Esophagus (tissue), 2 donors: ENCODE measurements around the gene ECEL1. TPM values are rescaled to one million over a fixed set of nuclear protein-coding genes. Genes with fewer than 3 reads are reported as not detected.
"Not testable (repeated sequence)": the region's sequence is repeated elsewhere in the genome, so short reads cannot be mapped to it uniquely, and the experiment has no call there.

Experiments
- H3K27ac ChIP-seq, 2 donors: one replicate each; pipeline ENCODE4 v1.5.1; 2013; ENCODE audit warnings: low read depth in 2 of 2, mild to moderate bottlenecking in 2 of 2, inconsistent platforms in 1 of 2, low read length in 1 of 2, moderate library complexity in 1 of 2
- H3K27me3 ChIP-seq, 2 donors: one replicate each; pipeline ENCODE4 v1.6.1; 2013; ENCODE audit warnings: low read length in 2 of 2, control low read depth in 1 of 2, mild to moderate bottlenecking in 1 of 2; ENCODE audit not compliant: insufficient read depth in 2 of 2, control insufficient read depth in 1 of 2
- H3K36me3 ChIP-seq, 2 donors: one replicate each; pipeline ENCODE4 v1.6.1; 2013; ENCODE audit warnings: low read length in 1 of 2; ENCODE audit not compliant: control insufficient read depth in 2 of 2, insufficient read depth in 2 of 2
- H3K4me1 ChIP-seq, 2 donors: one replicate each; pipeline ENCODE4 v1.6.1; 2013; ENCODE audit warnings: low read length in 1 of 2; ENCODE audit not compliant: control insufficient read depth in 2 of 2, insufficient read depth in 2 of 2
- H3K4me3 ChIP-seq, 2 donors: one replicate each; pipeline ENCODE4 v1.5.1; 2013; ENCODE audit warnings: low read length in 2 of 2, mild to moderate bottlenecking in 2 of 2, low read depth in 1 of 2, moderate library complexity in 1 of 2
- H3K9me3 ChIP-seq, 2 donors: one replicate each; pipeline ENCODE4 v1.6.1; 2013; ENCODE audit warnings: mild to moderate bottlenecking in 2 of 2, low read depth in 1 of 2, low read length in 1 of 2, moderate library complexity in 1 of 2; ENCODE audit not compliant: control insufficient read depth in 2 of 2, insufficient read depth in 1 of 2
- WGBS, 2 donors: extraction: QIAGEN DNeasy Blood & Tissue Kit; methylation state at CpG; one replicate each; pipeline ENCODE4 v1.1.7; 2013; 5-methylcytosine and 5-hydroxymethylcytosine counted together
- polyA plus RNA-seq, 2 donors: library from polyadenylated mRNA; stranded (reverse); fragments of 200-250 nt; gene quantifications; one replicate each; pipeline ENCODE4 v1.2.3, GENCODE V29; 2013
- donor health status: healthy with polysubstance abuse.
- donor health status: Bipolar disorder and iron deficiency.

ECEL1 gene
- polyA plus RNA-seq, 2 donors: 0.31 TPM; not detected in 1

GRCh38 chr2:232456296-232457120, 31.1 kb downstream of the ECEL1 start:
- WGBS, 2 donors: 90% methylated on average over 27 of the region's 27 CpGs
- no peak overlapping the region for H3K4me3 ChIP-seq
- H3K27me3 ChIP-seq: no peaks in the 10 kb centered on the region
- H3K27ac ChIP-seq: no peak overlapping the region
- H3K36me3 ChIP-seq: no peaks in the 10 kb centered on the region
- no peaks in the 10 kb centered on the region for H3K4me1 ChIP-seq
- H3K9me3 ChIP-seq: no peaks in the 10 kb centered on the region

GRCh38 chr2:232455426-232456255, 32.0 kb downstream of the ECEL1 start, which contains the start of gene ALPI:
TSS of gene ALPI (plus strand) at chr2:232456153. CDS start at chr2:232456200, 47 bp downstream.
- Histone ChIP-seq H3K9me3 (no peaks in the 10 kb centered on the region), H3K4me1 (no peaks in the 10 kb centered on the region), H3K27me3 (no peaks in the 10 kb centered on the region), H3K4me3 (no peak within 1 kb of the TSS), H3K36me3 (no peaks in the 10 kb centered on the region), H3K27ac (no peak within 1 kb of the TSS)
- 78 to 83% methylated on average over 12 to 14 of the region's 14 CpGs for WGBS, 2 donors

GRCh38 chr2:232454630-232455029, 33.0 kb downstream of the ECEL1 start:
- Histone ChIP-seq H3K36me3 (no peaks in the 10 kb centered on the region), H3K4me3 (no peak overlapping the region), H3K27ac (no peak overlapping the region), H3K27me3 (no peaks in the 10 kb centered on the region), H3K9me3 (no peaks in the 10 kb centered on the region), H3K4me1 (no peaks in the 10 kb centered on the region)
- WGBS, 2 donors: 79 to 85% methylated on average over 9 of the region's 9 CpGs

- WGBS, 2 donors: 86 to 88% methylated on average over 3 of the region's 3 CpGs
- not testable (repeated sequence) for H3K9me3 ChIP-seq, H3K27ac ChIP-seq
These were observed 36.0 kb downstream of the ECEL1 start for GRCh38 chr2:232451645-232452044.

GRCh38 chr2:232449964-232450363, 37.7 kb downstream of the ECEL1 start:
- Histone ChIP-seq H3K4me1 (no peaks in the 10 kb centered on the region), H3K4me3 (no peak overlapping the region), H3K9me3 (no peaks in the 10 kb centered on the region), H3K36me3 (no peaks in the 10 kb centered on the region), H3K27ac (no peak overlapping the region), H3K27me3 (no peaks in the 10 kb centered on the region)
- 72 to 74% methylated on average over 12 of the region's 12 CpGs for WGBS, 2 donors

More at GRCh38 chr2:232451645-232452044, 36.0 kb downstream of the ECEL1 start:
- H3K4me1 ChIP-seq, H3K4me3 ChIP-seq, H3K27me3 ChIP-seq, H3K36me3 ChIP-seq: not testable (repeated sequence)

GRCh38 chr2:232448304-232448690, 39.3 kb downstream of the ECEL1 start:
- Histone ChIP-seq H3K27ac (no peak overlapping the region), H3K27me3 (no peaks in the 10 kb centered on the region), H3K9me3 (no peaks in the 10 kb centered on the region), H3K4me1 (no peaks in the 10 kb centered on the region), H3K36me3 (no peaks in the 10 kb centered on the region), H3K4me3 (no peak overlapping the region)
- WGBS, 2 donors: 68 to 69% methylated on average over 9 to 10 of the region's 10 CpGs

GRCh38 chr2:232447638-232448303, 39.9 kb downstream of the ECEL1 start:
- Histone ChIP-seq H3K27ac (no peak overlapping the region), H3K9me3 (no peaks in the 10 kb centered on the region), H3K36me3 (no peaks in the 10 kb centered on the region), H3K4me1 (no peaks in the 10 kb centered on the region), H3K27me3 (no peaks in the 10 kb centered on the region), H3K4me3 (no peak overlapping the region)
- 78 to 85% methylated on average over 18 of the region's 18 CpGs for WGBS, 2 donors

GRCh38 chr2:232447091-232447620, 40.5 kb downstream of the ECEL1 start:
- 75 to 78% methylated on average over 9 of the region's 9 CpGs for WGBS, 2 donors
- Histone ChIP-seq H3K27ac (no peak overlapping the region), H3K9me3 (no peaks in the 10 kb centered on the region), H3K4me3 (no peak overlapping the region), H3K36me3 (no peaks in the 10 kb centered on the region), H3K27me3 (no peaks in the 10 kb centered on the region), H3K4me1 (no peaks in the 10 kb centered on the region)

GRCh38 chr2:232446266-232446777, 41.3 kb downstream of the ECEL1 start:
- WGBS, 2 donors: 33 to 55% methylated on average over 3 to 7 of the region's 9 CpGs
- H3K4me1 ChIP-seq, H3K27ac ChIP-seq, H3K36me3 ChIP-seq, H3K4me3 ChIP-seq, H3K27me3 ChIP-seq, H3K9me3 ChIP-seq: not testable (repeated sequence)
